B cell (primary cell): ENCODE results near the gene SRRM1. TPM values are rescaled to one million over a fixed set of nuclear protein-coding genes. Genes with fewer than 3 reads are reported as not detected.

Experiments
- ATAC-seq: fragments of 200-7000 bp; cut with Tn5 transposase; one replicate; pipeline ENCODE4 v1.10.0; 2021; ENCODE audit warnings: low read depth, mild to moderate bottlenecking, moderate number of reproducible peaks, moderate library complexity
- CTCF ChIA-PET: fragments of 350-600 bp; sonication (Branson Sonifier 250); formaldehyde crosslinking; loops from one replicate; lab custom pipeline; 2021; ENCODE audit warnings: antibody characterized with exemption, inconsistent platforms; lab: Charles Lee
- POLR2A ChIA-PET: fragments of 350-600 bp; sonication (Branson Sonifier 250); formaldehyde crosslinking; loops from one replicate; lab custom pipeline; 2021; ENCODE audit warnings: antibody characterized with exemption; lab: Charles Lee
- DNase-seq: peaks from one replicate; pipeline ENCODE4 v3.0.0; 2013
- H2AFZ ChIP-seq: 2 replicates; pipeline ENCODE4 v1.6.1; 2012; ENCODE audit warnings: mild to moderate bottlenecking, low read depth, low read length; ENCODE audit not compliant: insufficient read depth, poor library complexity, severe bottlenecking
- H3K27ac ChIP-seq, 2 donors: 1 replicate in 1 of 2; 2 replicates in 1 of 2; pipeline ENCODE4 v1.5.1; 2012 to 2013; ENCODE audit warnings: low read length in 2 of 2, mild to moderate bottlenecking in 2 of 2, moderate library complexity in 1 of 2
- H3K27me3 ChIP-seq, 4 experiments: fragments of 200-600 bp in 1 of 4; sonication (generic) in 1 of 4; replicated peaks in 1 of 4; 1 replicate in 2 of 4; 2 replicates in 2 of 4; pipeline versions ENCODE4 v1.6.1 to v1.7.0; 2013 to 2016; ENCODE audit warnings: low read length in 3 of 4, mild to moderate bottlenecking in 2 of 4, mixed read lengths in 1 of 4, moderate library complexity in 1 of 4; ENCODE audit not compliant: insufficient read depth in 4 of 4, control insufficient read depth in 3 of 4; ENCODE audit errors: control extremely low read depth in 1 of 4
- H3K36me3 ChIP-seq, 2 experiments: replicated peaks in 1 of 2; 1 replicate in 1 of 2; 2 replicates in 1 of 2; pipeline versions ENCODE4 v1.6.1 to v1.7.1; 2013; ENCODE audit warnings: low read length in 1 of 2; ENCODE audit not compliant: insufficient read depth in 2 of 2, control insufficient read depth in 1 of 2; ENCODE audit errors: control extremely low read depth in 1 of 2, extremely low read depth in 1 of 2
- H3K4me1 ChIP-seq, 2 donors: fragments of 200-600 bp in 1 of 2; sonication (generic) in 1 of 2; 1 replicate in 1 of 2; 2 replicates in 1 of 2; pipeline versions ENCODE4 v1.5.1 to v1.6.1; 2013 to 2017; ENCODE audit warnings: low read length in 2 of 2; ENCODE audit not compliant: control insufficient read depth in 2 of 2, insufficient read depth in 2 of 2
- H3K4me2 ChIP-seq: replicated peaks from 2 replicates; pipeline ENCODE3; 2012; ENCODE audit warnings: mild to moderate bottlenecking, low read depth, low read length; ENCODE audit not compliant: poor library complexity, severe bottlenecking
- H3K4me3 ChIP-seq, 5 experiments: fragments of 200-600 bp in 1 of 5; sonication (generic) in 1 of 5; 1 replicate in 3 of 5; 2 replicates in 2 of 5; pipeline versions ENCODE4 v1.5.1 to v1.7.0; 2011 to 2016; ENCODE audit warnings: low read length in 4 of 5, mild to moderate bottlenecking in 4 of 5, low read depth in 2 of 5, control low read depth in 1 of 5, moderate library complexity in 1 of 5; ENCODE audit not compliant: insufficient read depth in 1 of 5; ENCODE audit errors: control extremely low read depth in 1 of 5, extremely low read depth in 1 of 5
- H3K79me2 ChIP-seq: fragments of 200-600 bp; sonication (generic); one replicate; pipeline ENCODE4 v1.6.0; 2016; ENCODE audit warnings: low read length; ENCODE audit not compliant: control insufficient read depth, insufficient read depth
- H3K9ac ChIP-seq: fragments of 200-600 bp; sonication (generic); 2 replicates; pipeline ENCODE4 v1.6.1; 2017; ENCODE audit warnings: mild to moderate bottlenecking, low read length, moderate library complexity
- H3K9me3 ChIP-seq, 3 donors: one replicate each; pipeline versions ENCODE4 v1.6.1 to v1.7.1; 2013; ENCODE audit warnings: low read length in 2 of 3; ENCODE audit not compliant: control insufficient read depth in 2 of 3, insufficient read depth in 1 of 3; ENCODE audit errors: control extremely low read depth in 1 of 3
- H4K20me1 ChIP-seq: 2 replicates; pipeline ENCODE4 v1.6.0; 2012; ENCODE audit warnings: mild to moderate bottlenecking, low read length; ENCODE audit not compliant: insufficient read depth, control insufficient read depth, poor library complexity, severe bottlenecking
- H3K27ac Mint-ChIP-seq: one replicate; pipeline ENCODE4 v1.8.0; 2021; ENCODE audit warnings: mixed read lengths
- H3K27me3 Mint-ChIP-seq: one replicate; pipeline ENCODE4 v1.8.0; 2021; ENCODE audit warnings: mixed read lengths
- H3K4me1 Mint-ChIP-seq: one replicate; pipeline ENCODE4 v1.8.0; 2021; ENCODE audit warnings: mixed read lengths
- H3K4me3 Mint-ChIP-seq: one replicate; pipeline ENCODE4 v1.8.0; 2021; ENCODE audit warnings: mixed read lengths
- H3K9me3 Mint-ChIP-seq: one replicate; pipeline ENCODE4 v1.8.0; 2022; ENCODE audit warnings: mixed read lengths; ENCODE audit not compliant: insufficient read depth
- EZH2 ChIP-seq: IDR thresholded peaks from 2 replicates; pipeline ENCODE4 v1.6.1; 2012; ENCODE audit warnings: borderline replicate concordance, low read depth, mild to moderate bottlenecking, moderate library complexity, low read length; ENCODE audit not compliant: insufficient read depth, poor library complexity, severe bottlenecking
- WGBS: methylation state at CpG from one replicate; pipeline ENCODE4 v1.1.5; 2013; ENCODE audit warnings: missing lambda C conversion rate; ENCODE audit not compliant: insufficient coverage; 5-methylcytosine and 5-hydroxymethylcytosine counted together
- intact Hi-C: fragments of 100-400 bp; cut with micrococcal nuclease; formaldehyde crosslinking; loops from one replicate; pipeline ENCODE4 v1.10.0; 2022
- polyA plus RNA-seq: library from polyadenylated mRNA; depleted of rRNA; stranded (reverse); fragments of >200 nt; gene quantifications from 2 replicates; pipeline ENCODE4 v1.2.3, GENCODE V29; 2012
- total RNA-seq, 2 donors: library from RNA; stranded (reverse); fragments of 120-200 nt in 1 of 2; gene quantifications; 1 replicate in 1 of 2; 2 replicates in 1 of 2; pipeline versions ENCODE4 v1.2.3 to v1.2.4, GENCODE V29; 2013 to 2022
- TF ChIP-seq, protein P1 (sequence below): fragments of 200-600 bp; IDR thresholded peaks from one replicate; pipeline ENCODE4 v1.8.0; 2022; ENCODE audit warnings: antibody characterized with exemption, mild to moderate bottlenecking

The SRRM1 gene
- total and polyA plus RNA-seq, 2 donors (not counting 1 experiment from before 2014, with no cell fraction given): 88.5 to 238 TPM

DNA sequence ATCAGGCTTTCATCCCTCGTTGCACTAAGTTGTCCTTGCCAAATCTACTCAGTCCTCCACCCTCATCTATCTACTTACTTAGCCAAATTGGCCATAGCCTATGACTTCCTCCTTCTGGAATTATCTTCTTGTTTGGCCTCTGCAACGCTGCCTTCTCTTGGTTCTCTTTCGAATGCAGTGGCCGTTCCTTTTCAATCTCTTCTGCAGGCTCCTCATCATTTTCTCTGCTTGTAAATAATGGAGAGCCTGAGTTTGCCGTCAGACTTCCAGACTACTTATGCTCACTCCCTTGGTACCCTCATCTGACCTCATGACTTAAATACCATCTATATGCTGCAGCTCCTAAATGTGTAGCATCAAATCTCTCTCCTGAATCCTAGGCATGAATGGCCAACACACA is 22.4 kb upstream of the SRRM1 start:
- no peaks in the 10 kb centered on the region for H3K9me3 Mint-ChIP-seq
- no peaks in the 10 kb centered on the region for H3K4me1 ChIP-seq
- no peak overlapping the region for H3K4me3 ChIP-seq
- H3K79me2 ChIP-seq: no peaks in the 10 kb centered on the region
- no peak overlapping the region for H3K9ac ChIP-seq
- no peak overlapping the region for H3K27ac Mint-ChIP-seq
- intact Hi-C loops: no loop called here
- no peak for TF ChIP-seq EZH2
- TF ChIP-seq, protein P1, sequence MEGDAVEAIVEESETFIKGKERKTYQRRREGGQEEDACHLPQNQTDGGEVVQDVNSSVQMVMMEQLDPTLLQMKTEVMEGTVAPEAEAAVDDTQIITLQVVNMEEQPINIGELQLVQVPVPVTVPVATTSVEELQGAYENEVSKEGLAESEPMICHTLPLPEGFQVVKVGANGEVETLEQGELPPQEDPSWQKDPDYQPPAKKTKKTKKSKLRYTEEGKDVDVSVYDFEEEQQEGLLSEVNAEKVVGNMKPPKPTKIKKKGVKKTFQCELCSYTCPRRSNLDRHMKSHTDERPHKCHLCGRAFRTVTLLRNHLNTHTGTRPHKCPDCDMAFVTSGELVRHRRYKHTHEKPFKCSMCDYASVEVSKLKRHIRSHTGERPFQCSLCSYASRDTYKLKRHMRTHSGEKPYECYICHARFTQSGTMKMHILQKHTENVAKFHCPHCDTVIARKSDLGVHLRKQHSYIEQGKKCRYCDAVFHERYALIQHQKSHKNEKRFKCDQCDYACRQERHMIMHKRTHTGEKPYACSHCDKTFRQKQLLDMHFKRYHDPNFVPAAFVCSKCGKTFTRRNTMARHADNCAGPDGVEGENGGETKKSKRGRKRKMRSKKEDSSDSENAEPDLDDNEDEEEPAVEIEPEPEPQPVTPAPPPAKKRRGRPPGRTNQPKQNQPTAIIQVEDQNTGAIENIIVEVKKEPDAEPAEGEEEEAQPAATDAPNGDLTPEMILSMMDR: no peak
- DNase-seq (no peak), ATAC-seq (no peak)
- ChIA-PET POLR2A (no interaction called here), CTCF (interaction anchor here (0.7 kb wide), 2 partner anchors 29 to 108 kb away, joined by 3 read pairs; no protein-coding TSS in a partner anchor)
- H4K20me1 ChIP-seq: no peaks in the 10 kb centered on the region
- no peak overlapping the region for H2AFZ ChIP-seq
- H3K4me2 ChIP-seq: no peak overlapping the region
- H3K27me3 Mint-ChIP-seq: peaks cover 37% of the 10 kb centered on the region
- H3K9me3 ChIP-seq: no peaks in the 10 kb centered on the region
- H3K4me1 Mint-ChIP-seq: no peaks in the 10 kb centered on the region
- no peak overlapping the region for H3K4me3 Mint-ChIP-seq
- H3K36me3 ChIP-seq: no peaks in the 10 kb centered on the region
- H3K27me3 ChIP-seq: peaks cover 0 to 5% (median 3%) of the 10 kb centered on the region in 4 experiments
- WGBS: 84% methylated on average over 2 of the region's 5 CpGs
- H3K27ac ChIP-seq: no peak overlapping the region

DNA sequence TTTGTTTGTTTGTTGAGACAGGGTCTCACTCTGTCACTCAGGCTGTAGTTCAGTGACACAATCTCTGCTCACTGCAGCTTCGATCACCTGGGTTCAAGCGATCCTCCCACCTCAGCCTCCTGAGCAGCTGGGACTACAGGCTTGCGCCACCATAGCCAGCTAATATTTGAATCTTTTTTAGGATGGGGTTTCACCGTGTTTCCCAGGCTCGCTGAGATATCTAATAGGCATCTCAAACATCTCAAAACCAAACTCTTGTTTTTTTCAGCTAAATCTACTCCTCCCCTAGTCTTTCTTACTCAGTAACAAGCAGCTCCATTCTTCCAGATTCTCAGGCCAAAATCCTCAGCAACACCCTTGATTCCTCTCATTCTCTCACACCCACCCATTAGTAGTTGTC is 22.0 kb upstream of the SRRM1 start:
- Histone ChIP-seq H3K9me3 (no peaks in the 10 kb centered on the region), H4K20me1 (no peaks in the 10 kb centered on the region), H3K4me2 (no peak overlapping the region), H2AFZ (no peak overlapping the region), H3K79me2 (no peaks in the 10 kb centered on the region), H3K4me3 (no peak overlapping the region), H3K36me3 (no peaks in the 10 kb centered on the region), H3K4me1 (no peaks in the 10 kb centered on the region), H3K9ac (no peak overlapping the region), H3K27me3 (peaks cover 0 to 5% (median 3%) of the 10 kb centered on the region in 4 experiments), H3K27ac (no peak overlapping the region)
- no peak for ATAC-seq
- TF ChIP-seq, protein P1: no peak
- no peak for TF ChIP-seq EZH2
- whole genome bisulfite sequencing: no CpG with 5 or more reads among the region's 5 CpGs
- Mint-ChIP-seq H3K4me3 (no peak overlapping the region), H3K27me3 (peaks cover 34% of the 10 kb centered on the region), H3K4me1 (no peaks in the 10 kb centered on the region), H3K27ac (no peak overlapping the region), H3K9me3 (no peaks in the 10 kb centered on the region)
- CTCF ChIA-PET: interaction anchor here (0.7 kb wide), 1 partner anchor 109 kb away, joined by 3 read pairs; no protein-coding TSS in a partner anchor
- intact Hi-C loops: no loop called here
- POLR2A ChIA-PET: no interaction called here
- DNase-seq: no peak
